Choroid plexus epithelial cell (primary cell): ENCODE data around the gene UNC13D.

Experiments used
- DNase-seq: peaks from one replicate; pipeline ENCODE4 v3.0.0-alpha.2; 2010; ENCODE audit warnings: low read depth
- H3K4me3 ChIP-seq: 2 replicates; pipeline ENCODE4 v1.5.1; 2011; ENCODE audit warnings: low read depth, mild to moderate bottlenecking, control low read depth, low read length, moderate library complexity
- CTCF ChIP-seq: conservative IDR thresholded peaks from 2 replicates; pipeline ENCODE4 v1.5.1; 2011; ENCODE audit warnings: low read depth, mild to moderate bottlenecking, control low read depth, inconsistent platforms, low read length, moderate library complexity

The UNC13D gene

GRCh38 chr17:75845933-75846691 lies 1.9 kb upstream of the UNC13D start:
- no peak for TF ChIP-seq CTCF
- DNase-seq, result no peak
- H3K4me3 ChIP-seq, result no peak overlapping the region

- peak; percentile 71 for DNase-seq
- H3K4me3 ChIP-seq, result no peak overlapping the region
- peak; percentile 72 for TF ChIP-seq CTCF
These were observed 981 bp upstream of the UNC13D start for GRCh38 chr17:75845058-75845711.

GRCh38 chr17:75844530-75845057 lies 390 bp upstream of the UNC13D start:
- TF ChIP-seq CTCF, result no peak
- peak; percentile 14 for DNase-seq
- no peak overlapping the region for H3K4me3 ChIP-seq

- no peak for DNase-seq
- H3K4me3 ChIP-seq, result no peak overlapping the region
- no peak for TF ChIP-seq CTCF
These were observed 1.1 kb downstream of the UNC13D start for GRCh38 chr17:75842963-75843576.

- TF ChIP-seq CTCF, result no peak
- H3K4me3 ChIP-seq, result no peak overlapping the region
These were observed 1.8 kb downstream of the UNC13D start for GRCh38 chr17:75842411-75842810.

GRCh38 chr17:75840799-75841164 lies 3.4 kb downstream of the UNC13D start:
- TF ChIP-seq CTCF, result no peak
- DNase-seq, result no peak
- no peak overlapping the region for H3K4me3 ChIP-seq

More at GRCh38 chr17:75842411-75842810, 1.8 kb downstream of the UNC13D start:
- no peak for DNase-seq
